Caco-2 (cell line): ENCODE data around the gene GRIN1. TPM values are rescaled to one million over a fixed set of nuclear protein-coding genes. Genes with fewer than 3 reads are reported as not detected.

Experiments used
- BruUV-seq: library from RNA; stranded (reverse); fragments of 400-500 nt; replicated peaks from 2 replicates; lab custom pipeline; 2021; lab: Mats Ljungman, UMichigan
- CTCF ChIA-PET: fragments of 300-600 bp; sonication (Branson Sonifier 250); formaldehyde crosslinking; loops from one replicate; lab custom pipeline; 2022; ENCODE audit warnings: antibody characterized with exemption; lab: Charles Lee
- POLR2A ChIA-PET: fragments of 300-600 bp; sonication (Branson Sonifier 250); formaldehyde crosslinking; loops from one replicate; lab custom pipeline; 2022; ENCODE audit warnings: antibody characterized with exemption; lab: Charles Lee
- DNase-seq, 2 experiments: peaks; one replicate each; pipeline versions ENCODE4 v3.0.0 to v3.0.0-alpha.2; 2020 to 2022
- H3K27me3 ChIP-seq: replicated peaks from 2 replicates; pipeline ENCODE4 v1.6.0; 2011; ENCODE audit warnings: low read length; ENCODE audit not compliant: control insufficient read depth, insufficient read depth
- H3K36me3 ChIP-seq: 2 replicates; pipeline ENCODE4 v1.5.1; 2011; ENCODE audit warnings: low read length; ENCODE audit not compliant: control insufficient read depth, insufficient read depth
- H3K4me1 ChIP-seq: fragments of 250-450 bp; sonication (Bioruptor Pico); 2 replicates; pipeline ENCODE4 v1.5.1; 2020; ENCODE audit warnings: mild to moderate bottlenecking
- H3K4me3 ChIP-seq: 2 replicates; pipeline ENCODE4 v1.5.1; 2011; ENCODE audit warnings: low read depth, mild to moderate bottlenecking, control low read depth, low read length
- H3K9me3 ChIP-seq: fragments of 250-450 bp; sonication (Bioruptor Pico); 2 replicates; pipeline ENCODE4 v1.5.1; 2020; ENCODE audit warnings: mild to moderate bottlenecking, moderate library complexity
- H3K27ac Mint-ChIP-seq: one replicate; pipeline ENCODE4 v1.8.0; 2022; ENCODE audit warnings: mixed read lengths; ENCODE audit not compliant: unreplicated experiment
- H3K27me3 Mint-ChIP-seq: one replicate; pipeline ENCODE4 v1.8.0; 2022; ENCODE audit warnings: mixed read lengths; ENCODE audit not compliant: insufficient read depth, unreplicated experiment
- H3K36me3 Mint-ChIP-seq: one replicate; pipeline ENCODE4 v1.8.0; 2022; ENCODE audit warnings: mild to moderate bottlenecking, mixed read lengths; ENCODE audit not compliant: insufficient read depth, unreplicated experiment
- H3K4me1 Mint-ChIP-seq: one replicate; pipeline ENCODE4 v1.8.0; 2022; ENCODE audit warnings: low read depth, mixed read lengths; ENCODE audit not compliant: unreplicated experiment
- H3K4me3 Mint-ChIP-seq: one replicate; pipeline ENCODE4 v1.8.0; 2022; ENCODE audit warnings: mild to moderate bottlenecking, moderate library complexity, mixed read lengths; ENCODE audit not compliant: unreplicated experiment
- H3K9me3 Mint-ChIP-seq: one replicate; pipeline ENCODE4 v1.8.0; 2022; ENCODE audit warnings: mixed read lengths; ENCODE audit not compliant: unreplicated experiment
- intact Hi-C: fragments of 100-400 bp; cut with micrococcal nuclease; formaldehyde crosslinking; loops from one replicate; pipeline ENCODE4 v1.10.0; 2022; ENCODE audit not compliant: unreplicated experiment
- total RNA-seq: library from RNA; stranded (reverse); gene quantifications from 2 replicates; pipeline ENCODE4 v1.2.3, GENCODE V29; 2022
- TF ChIP-seq, protein P1 (sequence below), 2 experiments: fragments of 200-600 bp in 1 of 2; IDR thresholded peaks; 1 replicate in 1 of 2; 2 replicates in 1 of 2; pipeline versions ENCODE4 v1.5.1 to v1.8.0; 2011 to 2022; ENCODE audit warnings: antibody characterized with exemption in 1 of 2, control low read depth in 1 of 2, inconsistent platforms in 1 of 2, low read depth in 1 of 2, low read length in 1 of 2, mild to moderate bottlenecking in 1 of 2, moderate library complexity in 1 of 2; ENCODE audit not compliant: insufficient read depth in 1 of 2, severe bottlenecking in 1 of 2, unreplicated experiment in 1 of 2

The GRIN1 gene
- total RNA-seq, 1 experiment from 2014 or later: 3.7 TPM

DNA sequence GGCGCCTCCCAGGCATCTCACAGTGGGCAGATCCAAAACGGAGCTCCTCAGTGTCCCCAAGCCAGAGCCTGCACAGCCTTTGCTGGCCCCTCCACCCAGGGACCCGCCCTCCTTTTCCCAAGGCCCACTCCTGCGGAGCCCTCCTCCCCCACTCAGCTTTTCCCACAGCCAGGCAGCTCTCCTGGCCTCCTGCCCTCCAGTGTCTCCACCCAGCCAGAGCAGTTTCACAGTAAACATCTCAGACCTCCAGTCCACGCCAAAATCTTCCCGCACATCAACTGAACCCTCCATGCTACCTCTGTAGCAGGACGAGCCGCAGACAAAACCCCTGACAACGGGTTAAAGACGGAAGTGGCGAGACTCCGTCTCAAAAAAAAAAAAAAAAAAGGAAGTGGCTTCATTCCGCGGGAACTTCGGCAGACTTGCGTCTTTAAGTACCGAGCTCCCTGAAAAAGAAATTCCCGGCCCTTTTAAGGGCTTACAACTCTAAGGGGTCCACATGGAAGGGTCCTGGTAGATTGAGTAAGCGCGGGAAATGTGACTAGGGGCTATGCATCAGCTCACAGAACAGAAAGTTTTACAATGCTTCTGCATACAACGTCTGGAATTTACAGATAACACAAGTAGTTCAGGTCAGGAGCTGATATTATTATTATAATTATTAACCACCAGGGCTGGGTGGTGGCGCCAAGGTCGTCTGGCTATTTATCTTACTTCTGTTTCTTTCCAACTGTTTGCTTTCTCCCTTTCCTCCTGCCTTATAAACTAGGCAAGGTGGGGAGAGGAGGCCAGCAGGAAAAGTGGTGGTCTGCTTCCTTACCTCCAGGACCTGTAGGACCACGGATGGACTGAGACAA is 11.4 kb upstream of the GRIN1 start:
- Histone ChIP-seq H3K4me3 (peak overlapping the region; percentile 87), H3K4me1 (0 out of 2 replicates have a peak, but pooled peaks cover 9% of the 10 kb centered on the region)
- peak overlapping the region; percentile 82 for H3K4me3 Mint-ChIP-seq

DNA sequence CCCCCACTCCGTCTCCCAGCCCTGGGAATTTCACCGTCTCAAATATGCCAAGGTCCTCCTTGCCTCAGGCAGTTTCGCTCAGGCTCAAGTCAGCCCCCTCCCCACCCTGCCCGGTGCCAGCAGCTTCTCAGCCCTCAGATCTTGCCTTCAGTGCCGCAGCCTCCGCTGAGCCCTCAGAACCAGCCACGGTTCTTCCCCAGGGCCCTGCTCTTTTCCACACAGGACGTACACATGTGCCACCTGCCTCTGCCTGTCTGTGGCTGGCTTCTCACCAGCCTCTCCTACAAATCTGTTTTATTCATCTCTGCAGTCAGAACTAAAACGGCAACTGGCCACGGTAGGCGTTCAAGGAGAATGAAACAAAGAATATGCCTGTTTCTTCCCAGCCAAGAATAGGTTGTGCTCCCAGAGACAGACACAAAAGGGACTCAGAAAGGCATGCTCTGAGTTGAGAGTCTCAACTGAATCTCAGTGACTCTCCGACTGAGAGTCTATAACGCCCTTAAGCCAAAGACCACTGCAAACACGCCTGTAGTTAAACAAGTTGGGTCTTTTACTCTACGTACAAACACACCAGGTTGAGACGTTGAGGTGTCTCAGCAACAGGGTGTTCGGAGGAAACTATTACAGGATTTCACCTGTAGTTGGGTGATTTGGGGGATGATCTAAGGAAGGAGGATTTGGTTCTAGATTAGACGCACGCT is 10.6 kb upstream of the GRIN1 start:
- H3K27me3 ChIP-seq: no peaks in the 10 kb centered on the region
- ChIA-PET POLR2A (interaction anchor here (0.6 to 1.5 kb wide), 4 partner anchors 73 to 335 kb away, joined by 3 to 6 read pairs (median 4); partner anchors contain the start of gene TUBB4B), CTCF (interaction anchor here (0.9 to 1.2 kb wide), 7 partner anchors 22 to 108 kb away, joined by 4 to 12 read pairs (median 5); partner anchors contain the start of genes ANAPC2, MAN1B1, RNF224 and SSNA1)
- no peaks in the 10 kb centered on the region for H3K9me3 ChIP-seq
- Mint-ChIP-seq H3K4me3 (peak overlapping the region; percentile 82), H3K36me3 (peaks cover 10% of the 10 kb centered on the region), H3K27ac (peak overlapping the region; percentile 89), H3K9me3 (no peaks in the 10 kb centered on the region), H3K4me1 (peaks cover 21% of the 10 kb centered on the region), H3K27me3 (no peaks in the 10 kb centered on the region)
- DNase-seq: peak; percentile 52 to 70
- TF ChIP-seq, protein P1, sequence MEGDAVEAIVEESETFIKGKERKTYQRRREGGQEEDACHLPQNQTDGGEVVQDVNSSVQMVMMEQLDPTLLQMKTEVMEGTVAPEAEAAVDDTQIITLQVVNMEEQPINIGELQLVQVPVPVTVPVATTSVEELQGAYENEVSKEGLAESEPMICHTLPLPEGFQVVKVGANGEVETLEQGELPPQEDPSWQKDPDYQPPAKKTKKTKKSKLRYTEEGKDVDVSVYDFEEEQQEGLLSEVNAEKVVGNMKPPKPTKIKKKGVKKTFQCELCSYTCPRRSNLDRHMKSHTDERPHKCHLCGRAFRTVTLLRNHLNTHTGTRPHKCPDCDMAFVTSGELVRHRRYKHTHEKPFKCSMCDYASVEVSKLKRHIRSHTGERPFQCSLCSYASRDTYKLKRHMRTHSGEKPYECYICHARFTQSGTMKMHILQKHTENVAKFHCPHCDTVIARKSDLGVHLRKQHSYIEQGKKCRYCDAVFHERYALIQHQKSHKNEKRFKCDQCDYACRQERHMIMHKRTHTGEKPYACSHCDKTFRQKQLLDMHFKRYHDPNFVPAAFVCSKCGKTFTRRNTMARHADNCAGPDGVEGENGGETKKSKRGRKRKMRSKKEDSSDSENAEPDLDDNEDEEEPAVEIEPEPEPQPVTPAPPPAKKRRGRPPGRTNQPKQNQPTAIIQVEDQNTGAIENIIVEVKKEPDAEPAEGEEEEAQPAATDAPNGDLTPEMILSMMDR (IDR thresholded peaks at IDR 0.05; ENCODE audit: insufficient read depth in 1 of 2, low read depth in 1 of 2, low read length in 1 of 2, severe bottlenecking in 1 of 2, unreplicated experiment in 1 of 2): no peak
- 0 out of 2 replicates have a peak, but pooled peaks cover 9% of the 10 kb centered on the region for H3K4me1 ChIP-seq
- H3K4me3 ChIP-seq: peak overlapping the region; percentile 87
- TSS peak; percentile 65 for BruUV-seq
- no peaks in the 10 kb centered on the region for H3K36me3 ChIP-seq
- intact Hi-C loops: loop anchor here (5.0 kb wide), 1 partner anchor 39 kb away; no protein-coding TSS in a partner anchor

More for the DNA sequence above, 11.4 kb upstream of the GRIN1 start:
- DNase-seq: peak in 1 of 2 experiments; percentile 57
- Mint-ChIP-seq H3K27ac (peak overlapping the region; percentile 89), H3K36me3 (peaks cover 10% of the 10 kb centered on the region), H3K9me3 (no peaks in the 10 kb centered on the region), H3K27me3 (no peaks in the 10 kb centered on the region), H3K4me1 (peaks cover 21% of the 10 kb centered on the region)
- intact Hi-C loops: loop anchor here (5.0 kb wide), 1 partner anchor 40 kb away; no protein-coding TSS in a partner anchor
- ChIA-PET CTCF (interaction anchor here (0.7 to 1.2 kb wide), 9 partner anchors 15 to 109 kb away, joined by 3 to 12 read pairs (median 5); partner anchors contain the start of genes ANAPC2, MAN1B1, RNF224 and SSNA1), POLR2A (interaction anchor here (0.6 to 1.5 kb wide), 5 partner anchors 42 to 335 kb away, joined by 3 to 6 read pairs (median 3); partner anchors contain the start of genes LRRC26 and TUBB4B)
- Histone ChIP-seq H3K27me3 (no peaks in the 10 kb centered on the region), H3K9me3 (no peaks in the 10 kb centered on the region), H3K36me3 (no peaks in the 10 kb centered on the region)
- TF ChIP-seq, protein P1 (IDR thresholded peaks at IDR 0.05; ENCODE audit: insufficient read depth in 1 of 2, low read depth in 1 of 2, low read length in 1 of 2, severe bottlenecking in 1 of 2, unreplicated experiment in 1 of 2): peak in 1 of 2 experiments; percentile 4
- no TSS peak for BruUV-seq
